Daoy (cell line): ENCODE data around the gene EIF3F. TPM values are rescaled to one million over a fixed set of nuclear protein-coding genes. Genes with fewer than 3 reads are reported as not detected.

Experiments used
- DNase-seq: peaks from one replicate; pipeline ENCODE4 v3.0.0-alpha.2; 2015; ENCODE audit warnings: low read depth
- total RNA-seq: library from RNA; depleted of rRNA; stranded (reverse); fragments of >200 nt; shearing (Covaris generic); gene quantifications from 2 replicates; pipeline ENCODE4 v1.2.3, GENCODE V29; 2014; rRNA removed

The EIF3F gene
- total RNA-seq, 1 experiment from 2014 or later, result 197 TPM

DNA sequence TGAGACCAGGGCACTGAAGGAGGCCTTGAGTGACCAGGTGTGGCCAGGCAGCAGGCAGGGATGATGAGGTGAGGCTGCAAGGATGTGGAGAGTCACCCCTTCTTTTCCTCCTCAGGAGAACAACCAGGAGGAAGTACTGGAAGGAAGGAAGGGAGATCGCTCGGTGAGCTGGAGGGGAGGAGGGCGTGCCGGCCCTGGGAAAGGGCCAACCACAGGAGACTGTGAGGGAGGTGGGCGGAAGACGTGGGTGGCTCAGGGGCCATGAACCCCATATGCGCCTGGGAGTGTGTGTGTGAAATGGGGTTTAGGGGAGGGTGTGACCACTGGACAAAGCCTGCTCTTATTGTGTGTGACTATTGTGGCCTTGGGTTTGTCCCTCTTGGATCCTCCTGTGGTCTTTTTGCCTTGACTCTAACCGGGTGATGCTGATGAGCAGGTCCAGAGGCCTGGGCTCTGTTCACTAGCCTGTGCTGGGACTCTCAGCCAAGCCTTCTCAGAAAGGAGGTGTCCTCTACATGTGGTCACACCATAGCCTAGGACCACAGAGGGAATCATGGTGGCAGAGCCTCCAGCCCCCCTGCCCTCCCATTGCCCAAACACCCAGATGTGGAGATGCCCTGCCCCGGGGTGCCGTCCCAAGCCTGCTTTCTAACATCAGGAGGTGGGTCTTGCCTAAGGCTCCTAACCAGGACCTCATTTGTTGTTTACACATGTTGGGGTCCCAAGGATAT lies 52.6 kb downstream of the EIF3F start:
- DNase-seq, result no peak

DNA sequence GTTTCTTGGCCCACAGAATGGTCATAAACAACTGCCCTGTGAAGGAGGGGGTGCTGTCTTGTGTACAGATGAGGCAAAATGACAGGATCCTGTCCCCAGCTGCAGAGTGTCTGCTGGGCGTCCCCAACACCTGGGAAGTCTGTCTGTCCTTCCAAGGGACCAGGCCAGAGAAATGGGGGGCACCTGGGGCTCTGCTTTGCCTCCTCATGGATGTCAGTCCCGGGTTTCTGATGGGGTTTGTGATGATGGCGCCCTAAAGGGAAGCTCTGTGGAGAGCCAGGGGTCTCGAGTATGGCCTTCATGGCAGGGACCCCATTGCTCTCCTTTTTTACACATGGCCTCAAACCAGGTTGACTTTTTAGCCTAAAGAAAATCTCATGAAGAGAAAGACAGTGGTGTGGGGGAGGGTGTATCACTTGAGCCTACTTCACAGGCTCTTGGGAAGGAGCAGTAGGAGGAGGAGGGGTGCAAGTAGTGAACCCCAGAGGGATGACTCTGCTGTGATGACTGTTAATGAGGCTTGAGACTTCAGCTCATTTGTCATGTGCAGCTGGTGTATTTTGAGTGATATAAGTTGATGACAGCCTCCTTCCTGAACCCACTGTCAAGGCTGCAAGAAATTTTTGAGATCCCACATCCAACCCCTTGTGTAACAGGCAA lies 53.3 kb downstream of the EIF3F start:
- DNase-seq, result no peak

DNA sequence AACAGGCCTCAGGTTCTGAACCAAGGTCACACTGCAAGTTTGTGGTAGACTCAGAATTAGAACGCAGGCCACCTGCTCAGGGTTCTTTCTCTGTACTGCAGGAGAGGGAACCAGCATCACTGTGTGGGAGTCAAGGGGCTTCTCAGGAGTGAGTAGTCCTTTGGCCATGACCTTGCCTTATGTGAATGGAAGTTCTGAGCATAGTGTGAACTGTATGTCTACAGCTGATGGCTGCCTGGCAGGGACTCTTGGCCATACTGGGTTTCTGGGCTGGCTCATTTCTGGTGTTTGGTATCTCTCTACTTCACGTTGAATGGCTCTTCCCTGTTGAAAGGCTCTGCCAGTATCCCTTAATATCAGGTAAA lies 53.8 kb downstream of the EIF3F start:
- DNase-seq, result no peak

DNA sequence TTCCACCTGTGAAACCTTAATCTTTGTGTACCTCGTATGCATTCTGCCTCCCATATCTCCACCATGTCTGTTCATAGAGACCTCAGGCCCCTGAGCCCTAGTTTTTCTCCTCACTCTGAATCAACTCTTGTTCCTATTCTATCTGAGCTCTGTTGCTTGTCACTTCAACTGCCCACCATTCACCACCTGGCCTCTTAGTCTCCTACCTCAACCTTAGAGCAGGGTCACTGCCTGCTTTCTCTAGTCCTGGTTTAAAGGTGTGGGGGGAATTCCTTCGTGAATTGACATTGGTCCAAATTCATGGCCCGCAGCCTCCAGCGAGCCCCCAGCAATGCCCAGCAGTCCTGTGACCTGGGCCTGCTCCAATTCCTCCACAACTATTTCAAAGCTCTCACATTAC lies 54.4 kb downstream of the EIF3F start:
- DNase-seq, result no peak

DNA sequence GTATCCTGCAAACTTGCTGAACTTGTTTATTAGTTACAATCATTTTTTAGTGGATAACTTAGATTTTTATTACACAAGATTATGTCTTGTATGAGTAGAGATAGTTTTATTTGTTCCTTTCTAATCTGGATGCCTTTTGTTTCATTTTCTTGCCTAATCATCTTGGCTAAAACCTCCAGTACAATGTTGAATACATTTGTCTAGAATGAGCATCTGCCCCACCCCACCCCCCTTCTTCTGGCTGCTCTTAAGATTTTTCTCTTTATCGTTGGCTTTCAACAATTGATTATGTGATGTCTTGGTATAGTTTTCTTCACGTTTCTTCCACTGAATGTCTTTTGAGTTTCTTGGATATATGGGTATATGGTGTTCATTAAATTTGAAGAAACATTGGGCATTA lies 56.6 kb downstream of the EIF3F start:
- no peak for DNase-seq

DNA sequence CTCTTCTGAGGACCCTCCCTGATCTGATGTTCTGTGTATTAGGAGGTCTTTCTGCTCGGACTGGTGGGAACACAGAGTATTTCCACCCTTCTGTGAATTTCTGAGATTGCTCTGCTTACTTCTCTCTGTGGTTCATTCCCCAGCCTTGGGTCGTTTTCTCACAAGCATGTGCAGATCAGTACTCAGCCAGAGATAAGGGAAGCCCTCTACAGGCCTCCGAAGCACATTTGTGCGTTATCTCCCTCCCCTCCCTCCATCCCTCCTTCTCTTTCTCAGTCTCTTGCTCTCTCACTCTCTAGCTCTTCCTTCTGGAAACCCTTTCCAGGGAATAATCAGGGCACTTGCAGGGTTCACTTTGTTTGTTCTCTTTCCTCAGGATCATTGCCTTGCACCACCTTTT lies 58.7 kb downstream of the EIF3F start:
- no peak for DNase-seq

DNA sequence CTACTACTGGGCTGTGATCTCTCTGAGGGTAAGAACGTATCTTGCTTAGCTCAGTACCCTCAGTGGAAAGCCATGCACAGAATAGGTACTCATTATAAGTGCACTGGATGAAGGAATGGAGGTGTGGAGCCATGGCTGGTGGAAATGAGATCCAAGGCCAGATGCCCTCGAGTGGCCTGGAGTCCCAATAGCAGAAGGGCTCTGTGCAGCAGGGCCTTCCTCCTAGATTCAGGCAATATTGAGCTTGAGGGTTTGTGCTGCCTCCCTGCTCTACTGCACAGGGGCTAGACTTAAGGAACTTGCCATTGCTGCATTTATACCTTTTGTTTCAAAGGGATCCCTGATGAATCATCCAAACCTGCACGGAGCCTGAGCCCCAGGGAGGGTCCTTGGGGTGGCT lies 60.2 kb downstream of the EIF3F start:
- no peak for DNase-seq

DNA sequence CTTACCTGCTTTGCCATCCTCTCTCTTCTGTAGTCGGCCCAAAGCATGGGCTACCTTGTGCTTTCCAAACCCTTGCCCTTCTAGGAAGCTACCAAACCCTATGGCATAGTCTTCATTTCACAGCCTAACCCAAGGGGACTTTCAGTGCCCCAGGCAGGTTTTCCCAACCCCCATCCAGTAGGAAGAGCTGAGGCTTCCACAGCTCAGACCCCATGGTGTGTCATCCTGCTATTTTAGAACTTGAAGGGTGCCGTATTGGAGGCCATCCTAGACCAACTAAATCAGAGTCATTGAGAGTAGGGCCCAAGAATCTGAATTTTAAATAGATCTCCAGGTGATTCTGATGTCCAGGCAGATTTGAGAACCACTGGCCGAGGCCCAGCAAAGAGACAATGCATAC lies 61.9 kb downstream of the EIF3F start:
- no peak for DNase-seq

Other genes starting within 250 kb of the EIF3F start
- not detected in 2 replicates for gene OR5P2, start 190.4 kb upstream of the EIF3F start, total RNA-seq
- not detected in 2 replicates for gene OR5P3, start 156.5 kb upstream of the EIF3F start, total RNA-seq
- gene OR10A6, start 56.1 kb upstream of the EIF3F start, total RNA-seq, result not detected in 2 replicates
- gene OR10A3, start 45.6 kb upstream of the EIF3F start, total RNA-seq, result not detected in 2 replicates
- 0.46 and 0.48 TPM in 2 replicates for gene NLRP10, start 21.9 kb upstream of the EIF3F start, total RNA-seq
- gene TUB, start 93.9 kb downstream of the EIF3F start, total RNA-seq, result 1.2 and 2.1 TPM in 2 replicates
- gene RIC3, start 181.7 kb downstream of the EIF3F start, total RNA-seq, result 2.4 and 7.3 TPM in 2 replicates